T-helper 22 cell (primary cell): ENCODE data around the gene CIRBP.
"Not testable (repeated sequence)": the region's sequence is repeated elsewhere in the genome, so short reads cannot be mapped to it uniquely, and the experiment has no call there.

ENCODE experiments used
- DNase-seq: peaks from one replicate; pipeline ENCODE4 v3.0.0-alpha.2; 2020; ENCODE audit warnings: low read depth

CIRBP gene

DNA sequence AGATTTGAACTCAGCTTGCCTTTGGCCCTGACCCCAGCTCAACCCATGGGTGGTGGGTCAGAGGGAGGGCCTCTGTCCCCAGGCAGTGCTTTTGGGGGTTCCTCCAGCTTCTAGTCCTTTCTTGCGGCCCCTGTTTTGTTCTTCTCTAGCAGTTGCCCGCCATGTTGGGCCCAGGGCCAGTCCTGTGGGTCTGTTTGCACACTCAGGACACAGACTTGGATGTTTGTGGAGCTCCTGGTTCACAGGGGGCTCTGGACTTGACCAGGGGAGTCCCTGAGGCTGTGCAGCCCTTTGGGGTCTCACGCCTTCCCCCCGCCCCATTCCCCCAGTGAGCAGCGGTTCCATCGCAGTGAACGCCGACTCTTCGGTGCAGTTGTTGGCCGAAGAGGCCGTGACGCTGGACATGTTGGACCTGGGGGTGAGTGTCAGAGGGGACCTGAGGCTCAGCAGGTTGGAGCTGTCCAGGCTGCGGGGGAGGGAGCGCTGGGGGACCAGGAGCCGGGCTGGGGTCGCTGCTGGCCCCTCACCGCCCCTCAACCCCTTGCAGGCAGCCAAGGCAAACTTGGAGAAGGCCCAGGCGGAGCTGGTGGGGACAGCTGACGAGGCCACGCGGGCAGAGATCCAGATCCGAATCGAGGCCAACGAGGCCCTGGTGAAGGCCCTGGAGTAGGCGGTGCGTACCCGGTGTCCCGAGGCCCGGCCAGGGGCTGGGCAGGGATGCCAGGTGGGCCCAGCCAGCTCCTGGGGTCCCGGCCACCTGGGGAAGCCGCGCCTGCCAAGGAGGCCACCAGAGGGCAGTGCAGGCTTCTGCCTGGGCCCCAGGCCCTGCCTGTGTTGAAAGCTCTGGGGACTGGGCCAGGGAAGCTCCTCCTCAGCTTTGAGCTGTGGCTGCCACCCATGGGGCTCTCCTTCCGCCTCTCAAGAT is 25.1 kb upstream of the CIRBP start:
- peak; percentile 69 for DNase-seq

GRCh38 chr19:1244693-1245451 is 24.3 kb upstream of the CIRBP start:
- DNase-seq: no peak

GRCh38 chr19:1245494-1246264 is 23.5 kb upstream of the CIRBP start:
- no peak for DNase-seq

- not testable (repeated sequence) for DNase-seq
Measured at GRCh38 chr19:1246265-1247087, 22.7 kb upstream of the CIRBP start.

DNA sequence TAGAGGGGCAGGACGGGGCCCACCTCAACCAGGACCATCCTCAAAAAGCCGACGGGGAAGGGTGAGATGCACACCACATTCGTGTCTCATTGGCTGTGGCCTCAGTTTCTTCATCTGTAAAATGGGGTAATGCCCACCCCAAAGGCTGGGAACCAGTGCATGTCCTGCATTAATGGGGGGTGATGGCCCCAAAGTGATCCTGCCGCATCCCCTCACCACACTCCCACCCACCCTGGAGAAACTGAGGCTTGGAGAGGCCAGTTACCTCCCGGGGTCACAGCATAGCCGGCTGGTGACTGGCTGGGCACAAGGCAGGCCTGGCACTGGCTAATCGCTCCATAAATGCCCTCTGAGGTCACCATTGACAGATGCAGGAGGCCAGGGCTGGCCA is 21.4 kb upstream of the CIRBP start:
- no peak for DNase-seq

- peak; percentile 76 for DNase-seq
Measured at GRCh38 chr19:1248139-1248785, 20.9 kb upstream of the CIRBP start, which contains the start of gene MIDN. Gene MIDN (plus strand): TSS chr19:1248583. CDS start chr19:1250297, 1,714 bp downstream.

- DNase-seq: peak; percentile 80
Measured at GRCh38 chr19:1248786-1249297, 20.3 kb upstream of the CIRBP start.

- DNase-seq: peak; percentile 87
Measured at GRCh38 chr19:1249298-1249989, 19.7 kb upstream of the CIRBP start.

DNA sequence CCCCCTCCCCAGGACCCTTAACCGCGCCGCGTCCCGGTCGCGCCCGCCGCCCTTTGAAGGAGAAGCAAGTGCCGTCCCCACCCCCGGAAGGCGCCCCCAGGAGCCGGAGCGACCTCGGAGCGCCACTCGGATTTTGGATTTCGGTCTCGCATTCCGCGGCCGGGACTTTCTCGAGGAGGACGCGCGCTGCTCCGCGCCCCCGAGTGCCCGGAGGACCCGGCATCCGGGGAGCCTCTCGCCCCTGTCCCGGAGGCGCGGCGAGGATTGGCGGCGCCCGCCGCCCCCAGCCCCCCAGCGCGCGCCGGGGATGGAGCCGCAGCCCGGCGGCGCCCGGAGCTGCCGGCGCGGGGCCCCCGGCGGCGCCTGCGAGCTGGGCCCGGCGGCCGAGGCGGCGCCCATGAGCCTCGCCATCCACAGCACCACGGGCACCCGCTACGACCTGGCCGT is 19.1 kb upstream of the CIRBP start:
- no peak for DNase-seq

GRCh38 chr19:1250437-1251260 is 18.5 kb upstream of the CIRBP start:
- DNase-seq: peak; percentile 58

DNA sequence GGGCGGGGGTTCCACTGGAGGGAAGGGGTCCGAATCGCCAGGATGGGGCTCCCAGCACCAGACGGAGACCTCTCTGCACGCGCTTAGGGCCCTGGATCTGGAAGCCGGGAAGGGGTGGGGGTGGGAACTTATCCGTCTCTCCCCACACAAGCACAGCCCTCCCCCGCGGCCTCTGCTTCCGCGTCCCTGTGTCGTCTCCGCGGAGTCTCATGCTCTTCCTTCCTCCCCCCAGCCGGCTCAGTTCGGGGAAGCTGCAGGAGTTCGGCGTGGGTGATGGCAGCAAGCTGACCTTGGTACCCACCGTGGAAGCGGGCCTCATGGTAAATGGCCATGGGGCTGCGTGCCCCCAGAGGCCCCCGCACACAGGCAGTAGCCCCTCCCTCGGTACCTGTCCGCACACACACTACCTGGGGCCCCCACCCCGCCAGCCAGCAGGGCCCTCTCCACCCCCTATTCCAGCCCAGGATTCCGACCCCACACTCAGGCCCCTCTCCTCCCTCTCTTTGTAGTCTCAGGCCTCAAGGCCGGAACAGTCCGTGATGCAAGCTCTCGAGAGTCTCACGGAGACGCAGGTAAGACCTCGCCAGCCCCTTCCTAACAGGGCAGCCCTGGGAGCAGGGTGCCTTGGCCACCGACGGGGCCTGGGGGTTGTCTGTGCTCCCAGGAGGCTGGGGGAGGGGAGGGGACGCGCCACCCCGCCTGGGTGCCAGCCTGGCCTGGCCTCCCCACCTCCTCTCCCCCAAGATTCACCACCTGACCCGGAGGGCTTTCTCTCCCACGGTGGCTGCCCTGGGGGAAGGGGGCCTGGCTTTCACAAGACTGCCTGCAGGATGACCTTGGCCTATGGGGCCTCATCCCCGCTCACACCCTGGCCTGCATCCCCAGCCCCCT is 17.6 kb upstream of the CIRBP start:
- DNase-seq: no peak

DNA sequence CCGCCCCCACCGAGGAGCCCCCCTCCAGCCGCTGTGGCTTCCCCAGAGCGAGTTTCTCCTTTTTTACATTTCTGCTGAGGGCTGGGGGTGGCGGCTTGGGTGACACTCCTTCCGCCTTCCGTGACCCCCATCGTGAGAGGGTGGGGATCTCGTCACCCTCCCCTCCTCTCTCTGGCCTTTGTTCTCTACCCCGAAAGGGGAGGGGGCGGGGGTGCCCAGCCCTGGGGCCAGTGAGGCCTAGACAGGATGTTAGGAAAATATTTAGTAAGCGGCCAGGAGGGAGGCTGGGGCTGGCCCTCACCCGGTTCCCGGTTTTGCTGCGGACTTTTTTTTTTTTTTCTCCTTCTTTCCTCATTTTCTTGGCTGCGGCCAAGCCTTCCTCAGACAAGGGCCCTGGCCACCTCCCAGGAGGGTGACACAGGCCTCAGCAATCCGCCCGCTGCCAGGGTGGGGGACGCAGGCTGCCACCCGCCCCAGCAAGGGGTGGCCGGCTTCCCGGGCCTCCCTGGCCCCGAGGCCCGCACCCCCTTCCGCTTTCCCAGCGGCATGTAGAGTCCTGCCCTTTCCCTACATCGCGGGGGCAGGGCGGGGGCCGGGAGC is 16.8 kb upstream of the CIRBP start:
- no peak for DNase-seq

DNA sequence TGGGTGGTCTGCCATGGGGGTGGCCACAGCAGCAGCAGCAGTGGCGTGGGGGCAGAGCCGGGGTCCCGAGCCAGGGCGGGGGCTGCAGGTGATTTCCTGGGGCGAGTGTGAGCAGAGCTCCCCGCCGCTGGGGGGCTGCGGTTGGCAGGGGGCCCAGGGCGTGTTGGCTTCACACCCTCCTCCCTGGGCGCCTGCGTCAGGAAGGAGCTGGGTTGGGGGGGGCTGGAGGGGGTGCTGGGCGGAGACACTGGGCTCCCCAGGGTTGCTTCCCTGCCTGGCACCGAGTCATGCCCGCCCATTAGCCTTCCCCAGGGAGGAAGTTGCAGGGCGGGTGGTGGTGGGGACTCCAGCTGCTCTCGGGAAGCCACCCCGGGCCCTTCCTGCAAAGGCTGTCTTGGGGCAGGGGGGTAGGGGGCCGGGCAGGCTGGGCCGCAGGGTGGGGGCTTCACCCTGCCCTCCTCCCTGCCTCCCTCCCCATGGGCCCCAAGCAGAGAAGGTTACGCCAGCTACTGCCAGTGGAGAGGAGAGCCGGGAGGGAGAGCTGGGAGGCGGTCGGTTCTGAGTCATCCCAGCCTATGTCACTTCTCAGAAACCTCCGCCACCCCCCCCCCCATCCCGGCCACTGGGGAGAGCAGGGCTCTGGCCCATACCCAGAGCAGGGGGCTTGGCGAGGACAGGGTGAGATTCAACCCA is 16.2 kb upstream of the CIRBP start:
- peak; percentile 72 for DNase-seq

DNA sequence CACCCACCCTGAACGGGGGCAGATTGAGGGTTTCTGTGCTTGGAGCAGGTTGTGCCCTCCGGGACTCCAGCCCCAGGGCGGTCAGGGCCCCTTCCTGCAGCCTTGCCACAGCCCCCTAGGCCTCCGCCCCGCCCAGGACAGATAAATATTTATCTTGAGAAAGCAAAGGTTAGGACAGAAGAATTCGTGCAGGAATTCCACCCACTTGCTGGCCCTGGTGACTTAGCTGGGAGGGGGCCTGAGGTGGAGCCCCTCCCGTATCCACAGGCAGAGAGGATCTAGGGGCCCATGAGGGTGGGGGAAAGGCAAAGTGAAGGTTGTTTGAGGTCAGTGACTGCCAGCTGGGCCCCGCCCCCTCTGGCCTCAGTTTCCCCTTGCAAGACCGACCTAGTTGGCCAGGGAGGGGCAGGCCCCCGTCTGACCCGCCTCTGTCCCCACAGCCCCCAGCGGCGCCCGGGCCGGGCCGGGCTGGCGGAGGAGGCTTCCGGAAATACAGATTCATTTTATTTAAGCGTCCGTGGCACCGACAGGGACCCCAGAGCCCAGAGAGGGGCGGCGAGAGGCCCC is 15.5 kb upstream of the CIRBP start:
- DNase-seq: no peak

DNA sequence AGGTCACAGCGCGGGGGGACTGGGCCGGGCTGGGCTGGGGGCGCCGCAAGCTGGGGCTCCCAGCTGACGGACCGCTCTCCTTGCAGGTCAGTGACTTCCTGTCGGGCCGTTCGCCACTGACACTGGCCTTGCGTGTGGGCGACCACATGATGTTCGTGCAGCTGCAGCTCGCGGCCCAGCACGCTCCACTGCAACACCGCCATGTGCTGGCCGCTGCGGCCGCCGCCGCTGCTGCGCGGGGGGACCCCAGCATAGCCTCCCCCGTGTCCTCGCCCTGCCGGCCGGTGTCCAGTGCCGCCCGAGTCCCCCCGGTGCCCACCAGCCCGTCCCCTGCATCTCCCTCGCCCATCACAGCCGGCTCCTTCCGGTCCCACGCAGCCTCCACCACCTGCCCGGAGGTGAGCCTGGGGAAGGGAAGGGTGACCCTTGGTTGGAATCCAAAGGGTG is 15.0 kb upstream of the CIRBP start:
- DNase-seq: no peak

GRCh38 chr19:1254530-1255185 is 14.5 kb upstream of the CIRBP start:
- DNase-seq: no peak
